ENCODE data around the gene TOPBP1.

GRCh38 chr3:133574260-133574881 is 87.4 kb downstream of the TOPBP1 start:
- TF ChIP-seq CTCF (IDR thresholded peaks at IDR 0.05; ENCODE audit: low read depth, low read length) (no peak), POLR2A (IDR thresholded peaks at IDR 0.05; ENCODE audit: extremely low read depth, insufficient read length) (no peak)

All from NB4 (cell line).